Upper lobe of left lung (tissue), 6 donors: Measurements from ENCODE around the gene CGB1. TPM values are rescaled to one million over a fixed set of nuclear protein-coding genes. Genes with fewer than 3 reads are reported as not detected.

ENCODE experiments used
- ATAC-seq, 2 donors: fragments of 200-7000 bp; cut with Tn5 transposase; one replicate each; pipeline ENCODE4 v1.9.1; 2022; ENCODE audit warnings: mild to moderate bottlenecking in 2 of 2, moderate library complexity in 2 of 2; ENCODE audit not compliant: low FRiP score in 2 of 2
- DNase-seq, 2 donors: peaks; one replicate each; pipeline ENCODE4 v3.0.0-alpha.2; 2019 to 2020
- H3K27ac ChIP-seq, 4 donors: fragments of 200-600 bp; sonication (generic); one replicate each; pipeline ENCODE4 v1.5.1; 2016 to 2019
- H3K27me3 ChIP-seq, 4 donors: fragments of 200-600 bp; sonication (generic); one replicate each; pipeline ENCODE4 v1.5.1; 2017 to 2019
- H3K36me3 ChIP-seq, 4 donors: fragments of 200-600 bp; sonication (generic); one replicate each; pipeline ENCODE4 v1.5.1; 2016 to 2019
- H3K4me1 ChIP-seq, 4 donors: fragments of 200-600 bp; sonication (generic); one replicate each; pipeline ENCODE4 v1.5.1; 2018 to 2019
- H3K4me3 ChIP-seq, 4 donors: fragments of 200-600 bp; sonication (generic); one replicate each; pipeline ENCODE4 v1.5.1; 2017 to 2019; ENCODE audit warnings: mild to moderate bottlenecking in 2 of 4, moderate library complexity in 1 of 4
- H3K9me3 ChIP-seq, 4 donors: fragments of 200-600 bp; sonication (generic); one replicate each; pipeline ENCODE4 v1.5.1; 2018 to 2019
- CTCF ChIP-seq, 6 experiments: fragments of 450-650 bp in 4 of 6; fragments of 200-600 bp in 2 of 6; sonication (generic) in 2 of 6; IDR thresholded peaks; one replicate each; pipeline ENCODE4 v1.5.1; 2016 to 2019; ENCODE audit warnings: antibody characterized with exemption in 6 of 6
- EP300 ChIP-seq, 4 donors: sonication (generic); formaldehyde crosslinking; IDR thresholded peaks; one replicate each; pipeline ENCODE4 v1.5.1; 2017; ENCODE audit warnings: antibody characterized with exemption in 4 of 4, control low read depth in 2 of 4
- POLR2A ChIP-seq, 4 donors: fragments of 450-650 bp; IDR thresholded peaks; one replicate each; pipeline ENCODE4 v1.5.1; 2016 to 2017; ENCODE audit warnings: antibody characterized with exemption in 4 of 4, mild to moderate bottlenecking in 2 of 4
- POLR2AphosphoS5 ChIP-seq, 2 donors: sonication (generic); formaldehyde crosslinking; IDR thresholded peaks; one replicate each; pipeline ENCODE4 v1.5.1; 2017; ENCODE audit warnings: antibody characterized with exemption in 2 of 2
- WGBS, 2 donors: methylation state at CpG; one replicate each; pipeline ENCODE4 v1.1.5; 2017 to 2018; 5-methylcytosine and 5-hydroxymethylcytosine counted together
- small RNA-seq, 4 donors: library from RNA; depleted of rRNA; stranded (forward); fragments of <200 nt; gene quantifications; one replicate each; pipeline ENCODE3, GENCODE V24; 2016
- total RNA-seq, 6 donors: library from RNA; depleted of rRNA in 4 of 6; stranded (reverse); fragments of >200 nt in 4 of 6; gene quantifications; one replicate each; pipeline versions ENCODE4 v1.1.0 to v1.2.1, GENCODE V29; 2016 to 2021
- donor health status: DM: no; HTN: no; CAD: no; lungs with moderate emphysema.
- donor health status: DM: no; HTN: yes; CAD: no; lungs with severe emphysema.

The CGB1 gene
- total RNA-seq, 6 donors from 2014 or later: not detected

- Histone ChIP-seq H3K9me3 (no peaks in the 10 kb centered on the region), H3K27me3 (no peaks in the 10 kb centered on the region), H3K36me3 (peaks cover 13 to 71% (median 50%) of the 10 kb centered on the region in 4 donors), H3K4me1 (peaks cover 15 to 30% (median 21%) of the 10 kb centered on the region in 4 donors), H3K27ac (no peak overlapping the region), H3K4me3 (no peak overlapping the region)
- 92 to 96% methylated on average over 7 of the region's 7 CpGs for WGBS, 2 donors
- no peak for TF ChIP-seq POLR2AphosphoS5 (IDR thresholded peaks at IDR 0.05)
- no peak for TF ChIP-seq POLR2A (IDR thresholded peaks at IDR 0.05)
- TF ChIP-seq CTCF (IDR thresholded peaks at IDR 0.05): no peak
- TF ChIP-seq EP300 (IDR thresholded peaks at IDR 0.05): no peak
- ATAC-seq (no peak), DNase-seq (no peak)
Measured at GRCh38 chr19:48988286-48988685, 48.4 kb downstream of the CGB1 start.

- no peaks in the 10 kb centered on the region for H3K27me3 ChIP-seq
- peaks cover 15 to 26% (median 19%) of the 10 kb centered on the region in 4 donors for H3K4me1 ChIP-seq
- WGBS, 2 donors: 85 to 88% methylated on average over 5 to 7 of the region's 7 CpGs
- H3K9me3 ChIP-seq: no peaks in the 10 kb centered on the region
- H3K36me3 ChIP-seq: peaks cover 13 to 81% (median 57%) of the 10 kb centered on the region in 4 donors
- ATAC-seq (no peak), DNase-seq (no peak)
- no peak overlapping the region for H3K27ac ChIP-seq
- H3K4me3 ChIP-seq: no peak overlapping the region
- no peak for TF ChIP-seq POLR2A (IDR thresholded peaks at IDR 0.05)
- TF ChIP-seq POLR2AphosphoS5 (IDR thresholded peaks at IDR 0.05): no peak
- TF ChIP-seq CTCF (IDR thresholded peaks at IDR 0.05): no peak
- TF ChIP-seq EP300 (IDR thresholded peaks at IDR 0.05): no peak
Measured at GRCh38 chr19:48987323-48987722, 49.4 kb downstream of the CGB1 start.

- Histone ChIP-seq H3K4me1 (peaks cover 4 to 15% (median 8%) of the 10 kb centered on the region in 4 donors), H3K9me3 (no peaks in the 10 kb centered on the region), H3K27ac (no peak overlapping the region), H3K36me3 (peaks cover 13 to 92% (median 67%) of the 10 kb centered on the region in 4 donors), H3K27me3 (no peaks in the 10 kb centered on the region), H3K4me3 (no peak overlapping the region)
- DNase-seq (no peak), ATAC-seq (no peak)
- TF ChIP-seq POLR2A (IDR thresholded peaks at IDR 0.05): no peak
- TF ChIP-seq CTCF (IDR thresholded peaks at IDR 0.05): no peak
- TF ChIP-seq POLR2AphosphoS5 (IDR thresholded peaks at IDR 0.05): no peak
- no peak for TF ChIP-seq EP300 (IDR thresholded peaks at IDR 0.05)
- WGBS, 2 donors: 94 to 96% methylated on average over 3 of the region's 3 CpGs
Measured at GRCh38 chr19:48986211-48986610, 50.5 kb downstream of the CGB1 start.

- H3K4me3 ChIP-seq: no peak overlapping the region
- no peak for TF ChIP-seq POLR2A (IDR thresholded peaks at IDR 0.05)
- TF ChIP-seq EP300 (IDR thresholded peaks at IDR 0.05): no peak
- no peak for TF ChIP-seq CTCF (IDR thresholded peaks at IDR 0.05)
- no peak for TF ChIP-seq POLR2AphosphoS5 (IDR thresholded peaks at IDR 0.05)
- DNase-seq: peak in 1 of 2 donors; percentile 63
- H3K27me3 ChIP-seq: no peaks in the 10 kb centered on the region
- H3K27ac ChIP-seq: no peak overlapping the region
- no peak for ATAC-seq
- whole genome bisulfite sequencing, 2 donors: 95% methylated on average over 13 of the region's 13 CpGs; no CpG with 5 or more reads in 1 of the 2 donors
- no peaks in the 10 kb centered on the region for H3K9me3 ChIP-seq
- peaks cover 0 to 10% (median 5%) of the 10 kb centered on the region in 4 donors for H3K4me1 ChIP-seq
- peaks cover 13 to 93% (median 71%) of the 10 kb centered on the region in 4 donors for H3K36me3 ChIP-seq
Measured at GRCh38 chr19:48985711-48986110, 51.0 kb downstream of the CGB1 start.

Small RNA genes lying within 50 kb of the gene (small RNA-seq; reads per million reads assigned to genes)
- gene MIR6798 (0 reads per million in 4 donors), gene RN7SL708P (0 to 0.12 (median 0) reads per million in 4 donors)

Other genes with a start within 250 kb of the CGB1 start
- 100 to 1,000 TPM in 1 of 6 donors, 10 to 100 TPM in 5; 50.7 to 221 (median 81.2) TPM for gene BCAT2, start 225.9 kb downstream of the CGB1 start, total RNA-seq
- 10 to 100 TPM; 13.8 to 65.0 (median 28.5) TPM for gene HSD17B14, start 200.4 kb downstream of the CGB1 start, total RNA-seq
- gene PLEKHA4, start 168.3 kb downstream of the CGB1 start, total RNA-seq: 10 to 100 TPM in 5 of 6 donors, 1 to 10 TPM in 1; 6.3 to 34.9 (median 21.2) TPM
- gene PPP1R15A, start 164.5 kb downstream of the CGB1 start, total RNA-seq: 100 to 1,000 TPM in 5 of 6 donors, 10 to 100 TPM in 1; 96.2 to 194 (median 114) TPM
- gene TULP2, start 138.2 kb downstream of the CGB1 start, total RNA-seq: 1 to 10 TPM in 1 of 6 donors, under 1 TPM in 2, not detected in 3; 0.30 to 4.9 (median 0.86) TPM
- 100 to 1,000 TPM; 278 to 463 (median 341) TPM for gene NUCB1, start 136.6 kb downstream of the CGB1 start, total RNA-seq
- gene DHDH, start 103.2 kb downstream of the CGB1 start, total RNA-seq: 1 to 10 TPM; 1.9 to 6.3 (median 2.8) TPM
- gene BAX, start 82.0 kb downstream of the CGB1 start, total RNA-seq: 100 to 1,000 TPM in 4 of 6 donors, 10 to 100 TPM in 2; 68.1 to 143 (median 112) TPM
- over 10,000 TPM in 3 of 6 donors, 1,000 to 10,000 TPM in 3; 5,928 to 23,282 (median 11,982) TPM for gene FTL, start 71.6 kb downstream of the CGB1 start, total RNA-seq
- gene GYS1, start 43.6 kb downstream of the CGB1 start, total RNA-seq: 10 to 100 TPM; 26.4 to 79.6 (median 35.6) TPM
- 100 to 1,000 TPM in 2 of 6 donors, 10 to 100 TPM in 4; 45.7 to 105 (median 70.6) TPM for gene RUVBL2, start 43.0 kb downstream of the CGB1 start, total RNA-seq
- gene LHB, start 19.8 kb downstream of the CGB1 start, total RNA-seq: under 1 TPM in 1 of 6 donors, not detected in 5; 0.77 TPM
- gene CGB3, start 12.6 kb downstream of the CGB1 start, total RNA-seq: not detected
- not detected for gene CGB2, start 5.0 kb downstream of the CGB1 start, total RNA-seq
- not detected for gene CGB5, start 7.0 kb upstream of the CGB1 start, total RNA-seq
- gene CGB8, start 12.2 kb upstream of the CGB1 start, total RNA-seq: not detected
- 1 to 10 TPM in 1 of 6 donors, under 1 TPM in 5; 0.22 to 5.2 (median 0.55) TPM for gene CGB7, start 20.9 kb upstream of the CGB1 start, total RNA-seq
- 10 to 100 TPM in 1 of 6 donors, 1 to 10 TPM in 5; 1.2 to 10.5 (median 4.9) TPM for gene NTF4, start 27.9 kb upstream of the CGB1 start, total RNA-seq
- gene KCNA7, start 35.8 kb upstream of the CGB1 start, total RNA-seq: not detected
- gene SNRNP70, start 48.6 kb upstream of the CGB1 start, total RNA-seq: 1,000 to 10,000 TPM in 1 of 6 donors, 100 to 1,000 TPM in 5; 147 to 1,500 (median 176) TPM
- 10 to 100 TPM in 1 of 6 donors, 1 to 10 TPM in 5; 3.1 to 10.2 (median 7.6) TPM for gene LIN7B, start 77.5 kb upstream of the CGB1 start, total RNA-seq
- 1 to 10 TPM in 4 of 6 donors, under 1 TPM in 1, not detected in 1; 0.89 to 7.9 (median 2.3) TPM for gene C19orf73, start 82.2 kb upstream of the CGB1 start, total RNA-seq
- 10 to 100 TPM in 1 of 6 donors, 1 to 10 TPM in 5; 2.4 to 11.5 (median 5.9) TPM for gene PPFIA3, start 82.6 kb upstream of the CGB1 start, total RNA-seq
- gene HRC, start 118.5 kb upstream of the CGB1 start, total RNA-seq: 1 to 10 TPM in 3 of 6 donors, under 1 TPM in 2, not detected in 1; 0.61 to 2.1 (median 1.2) TPM
- gene TRPM4, start 120.9 kb upstream of the CGB1 start, total RNA-seq: 100 to 1,000 TPM in 1 of 6 donors, 10 to 100 TPM in 5; 23.9 to 120 (median 49.3) TPM